ENCODE measurements around the gene GLRX5.
A peak's percentile ranks its signal among the peaks of the same experiment; 100 is the strongest.

Gene GLRX5

GRCh38 chr14:95521001-95521400 lies 13.8 kb upstream of the GLRX5 start:
- H3K27me3 Mint-ChIP-seq, result no peaks in the 10 kb centered on the region
- H3K4me1 Mint-ChIP-seq, result peaks cover 64% of the 10 kb centered on the region
- no peak overlapping the region for H3K4me3 Mint-ChIP-seq
- no peak for ATAC-seq
- H3K9me3 Mint-ChIP-seq, result no peaks in the 10 kb centered on the region
- no peaks in the 10 kb centered on the region for H3K36me3 Mint-ChIP-seq
- no peak overlapping the region for H3K27ac Mint-ChIP-seq

DNA sequence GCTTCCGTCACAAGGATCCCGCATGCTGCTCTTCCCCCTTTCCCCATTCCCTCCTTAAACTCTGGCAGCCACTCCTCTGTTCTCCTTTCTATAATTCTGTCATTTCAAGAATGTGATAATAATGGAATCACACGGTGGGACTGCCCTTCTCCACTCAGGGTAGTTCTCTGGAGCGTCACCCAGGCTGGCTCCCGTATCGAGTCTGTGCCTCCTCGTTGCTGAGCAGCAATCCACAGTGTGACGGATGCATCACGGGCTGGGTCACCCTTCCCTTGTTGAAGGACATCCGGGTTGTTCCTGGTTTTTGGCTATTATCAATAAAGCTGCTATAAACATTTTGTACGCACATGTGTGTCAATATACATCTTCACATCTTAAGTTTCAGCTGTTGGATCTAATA lies 12.7 kb upstream of the GLRX5 start:
- peak overlapping the region; percentile 68 for H3K27ac Mint-ChIP-seq
- ATAC-seq, result no peak
- H3K9me3 Mint-ChIP-seq, result no peaks in the 10 kb centered on the region
- H3K4me1 Mint-ChIP-seq, result peaks cover 64% of the 10 kb centered on the region
- H3K36me3 Mint-ChIP-seq, result no peaks in the 10 kb centered on the region
- no peak overlapping the region for H3K4me3 Mint-ChIP-seq
- H3K27me3 Mint-ChIP-seq, result no peaks in the 10 kb centered on the region

GRCh38 chr14:95522556-95522955 lies 12.3 kb upstream of the GLRX5 start:
- H3K27ac Mint-ChIP-seq, result peak overlapping the region; percentile 68
- peaks cover 64% of the 10 kb centered on the region for H3K4me1 Mint-ChIP-seq
- no peak for ATAC-seq
- no peak overlapping the region for H3K4me3 Mint-ChIP-seq
- H3K27me3 Mint-ChIP-seq, result no peaks in the 10 kb centered on the region
- no peaks in the 10 kb centered on the region for H3K9me3 Mint-ChIP-seq
- no peaks in the 10 kb centered on the region for H3K36me3 Mint-ChIP-seq

- ATAC-seq, result no peak
- peaks cover 58% of the 10 kb centered on the region for H3K4me1 Mint-ChIP-seq
- no peaks in the 10 kb centered on the region for H3K9me3 Mint-ChIP-seq
- H3K4me3 Mint-ChIP-seq, result no peak overlapping the region
- no peaks in the 10 kb centered on the region for H3K36me3 Mint-ChIP-seq
- H3K27ac Mint-ChIP-seq, result peak overlapping the region; percentile 68
- H3K27me3 Mint-ChIP-seq, result no peaks in the 10 kb centered on the region
Observed at GRCh38 chr14:95523051-95523814, 11.6 kb upstream of the GLRX5 start.

- H3K4me3 Mint-ChIP-seq, result no peak overlapping the region
- no peak for ATAC-seq
- no peaks in the 10 kb centered on the region for H3K27me3 Mint-ChIP-seq
- no peaks in the 10 kb centered on the region for H3K36me3 Mint-ChIP-seq
- no peaks in the 10 kb centered on the region for H3K9me3 Mint-ChIP-seq
- H3K27ac Mint-ChIP-seq, result peak overlapping the region; percentile 68
- peaks cover 51% of the 10 kb centered on the region for H3K4me1 Mint-ChIP-seq
Observed at GRCh38 chr14:95523815-95524448, 10.9 kb upstream of the GLRX5 start.

GRCh38 chr14:95524706-95525512 lies 9.9 kb upstream of the GLRX5 start:
- ATAC-seq, result no peak
- Mint-ChIP-seq H3K9me3 (no peaks in the 10 kb centered on the region), H3K36me3 (no peaks in the 10 kb centered on the region), H3K27ac (no peak overlapping the region), H3K4me3 (no peak overlapping the region), H3K4me1 (peaks cover 41% of the 10 kb centered on the region), H3K27me3 (no peaks in the 10 kb centered on the region)

DNA sequence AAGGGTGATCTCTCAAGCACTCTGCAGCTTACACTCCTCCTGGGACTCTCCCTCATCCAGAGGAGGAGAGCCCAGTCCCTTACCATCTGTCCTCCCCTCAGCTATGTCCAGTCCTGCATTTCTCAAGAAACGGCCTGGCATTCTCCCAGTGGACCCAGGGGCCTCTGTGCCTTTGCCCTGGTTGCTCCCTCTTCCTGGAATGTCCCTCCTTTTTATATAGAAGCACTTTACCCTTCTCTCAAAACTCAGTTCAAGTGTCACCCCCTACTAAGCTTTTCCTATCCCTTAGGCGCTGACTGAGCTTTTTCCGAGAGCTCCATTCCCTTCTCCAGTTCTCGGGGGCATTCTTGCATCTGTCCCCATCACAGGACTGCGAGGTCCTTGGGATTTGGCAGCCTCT lies 8.9 kb upstream of the GLRX5 start:
- Mint-ChIP-seq H3K27ac (peak overlapping the region; percentile 8), H3K27me3 (no peaks in the 10 kb centered on the region), H3K36me3 (no peaks in the 10 kb centered on the region), H3K4me3 (no peak overlapping the region), H3K9me3 (no peaks in the 10 kb centered on the region), H3K4me1 (peaks cover 41% of the 10 kb centered on the region)
- ATAC-seq, result no peak

- Mint-ChIP-seq H3K36me3 (peaks cover 4% of the 10 kb centered on the region), H3K27ac (peak overlapping the region; percentile 8), H3K9me3 (no peaks in the 10 kb centered on the region), H3K4me1 (peaks cover 48% of the 10 kb centered on the region), H3K4me3 (no peak overlapping the region), H3K27me3 (no peaks in the 10 kb centered on the region)
- ATAC-seq, result no peak
Observed at GRCh38 chr14:95526483-95527386, 8.1 kb upstream of the GLRX5 start.

DNA sequence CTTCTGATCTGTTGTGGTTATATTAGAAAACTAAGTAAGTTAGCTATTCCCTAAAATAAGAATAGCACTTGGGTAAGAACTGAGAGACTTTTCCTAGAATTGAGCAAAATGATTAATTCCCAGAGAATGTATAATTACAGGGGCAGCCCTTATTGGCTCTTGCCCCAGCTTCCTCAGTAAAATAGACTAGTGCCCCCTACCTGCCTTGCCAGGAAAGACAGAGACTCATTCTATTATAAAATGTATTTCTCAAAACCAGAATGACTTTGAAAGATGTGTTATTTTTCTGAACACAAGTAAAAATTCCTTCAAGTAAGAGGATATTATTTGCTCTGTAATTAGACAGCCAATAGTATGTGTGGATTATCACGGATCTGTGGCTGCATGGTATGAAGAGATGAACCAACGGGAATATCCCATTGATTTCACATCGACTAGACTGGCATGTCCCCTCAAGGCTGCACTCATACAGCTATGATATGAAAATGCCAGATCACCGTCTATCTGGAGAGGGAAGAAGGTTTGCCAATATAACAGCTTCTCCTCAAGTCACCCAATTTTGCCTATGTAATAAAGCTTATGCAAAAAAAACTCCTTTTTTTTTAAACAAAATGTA lies 7.4 kb upstream of the GLRX5 start:
- no peak overlapping the region for H3K27ac Mint-ChIP-seq
- no peaks in the 10 kb centered on the region for H3K9me3 Mint-ChIP-seq
- peaks cover 48% of the 10 kb centered on the region for H3K4me1 Mint-ChIP-seq
- ATAC-seq, result peak; percentile 61
- H3K4me3 Mint-ChIP-seq, result no peak overlapping the region
- H3K36me3 Mint-ChIP-seq, result peaks cover 5% of the 10 kb centered on the region
- no peaks in the 10 kb centered on the region for H3K27me3 Mint-ChIP-seq

DNA sequence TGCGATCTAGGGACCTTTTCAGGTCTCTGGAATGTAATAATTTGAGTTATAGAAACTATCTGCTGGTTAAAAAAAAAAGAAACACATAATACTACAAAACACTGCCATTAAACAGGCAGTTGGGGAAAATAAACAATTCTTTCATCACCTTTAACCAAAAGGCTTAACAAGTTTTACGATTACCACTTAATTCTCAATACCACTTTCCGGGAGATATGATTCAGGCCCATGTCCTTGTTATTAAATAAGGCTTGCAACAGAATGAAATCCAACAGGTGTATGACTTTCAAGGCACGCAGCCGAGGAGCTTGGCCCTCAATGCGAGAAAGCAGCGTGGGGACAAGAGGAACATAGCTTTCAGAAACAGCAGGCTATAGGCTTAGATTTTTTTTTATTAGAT lies 5.6 kb upstream of the GLRX5 start:
- H3K36me3 Mint-ChIP-seq, result peaks cover 5% of the 10 kb centered on the region
- H3K27ac Mint-ChIP-seq, result no peak overlapping the region
- H3K4me1 Mint-ChIP-seq, result peaks cover 50% of the 10 kb centered on the region
- H3K9me3 Mint-ChIP-seq, result no peaks in the 10 kb centered on the region
- no peak for ATAC-seq
- no peaks in the 10 kb centered on the region for H3K27me3 Mint-ChIP-seq
- H3K4me3 Mint-ChIP-seq, result no peak overlapping the region

DNA sequence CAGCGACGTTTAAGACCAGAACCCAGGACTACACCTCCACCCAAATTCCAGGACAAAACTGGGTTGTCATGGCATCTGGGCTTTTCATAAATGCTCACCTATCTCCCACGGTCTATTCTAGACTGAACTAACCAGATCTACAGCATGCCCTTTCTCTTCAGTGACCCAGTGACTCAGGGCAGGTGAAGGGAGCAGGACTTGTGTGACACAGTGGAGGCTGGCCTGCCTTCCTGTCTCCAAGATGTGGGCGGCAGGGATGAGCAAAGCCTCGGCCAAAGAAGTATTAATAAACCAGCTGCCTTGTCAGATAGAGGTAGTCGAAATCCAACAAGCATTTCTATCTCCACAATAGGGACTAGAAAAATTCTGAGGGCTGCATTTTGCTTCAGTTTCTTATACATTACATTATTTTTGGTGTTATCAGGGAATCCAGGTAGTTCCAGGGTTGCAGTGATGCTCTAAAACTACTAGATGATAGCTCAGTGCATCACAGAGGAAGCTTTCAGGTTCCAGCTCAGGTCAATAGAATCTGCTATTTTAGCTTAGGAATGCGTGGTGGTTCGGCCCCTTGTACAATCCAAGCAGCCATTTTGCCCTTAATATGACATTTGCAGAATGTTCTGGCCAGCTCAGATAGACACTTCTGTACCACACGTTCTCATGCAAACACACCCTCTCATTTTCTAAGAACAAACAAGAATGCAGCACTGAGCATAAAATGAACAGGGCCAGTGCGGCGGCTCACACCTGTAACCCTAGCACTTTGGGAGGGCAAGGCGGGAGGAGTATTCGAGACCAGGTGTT lies 4.2 kb upstream of the GLRX5 start:
- H3K36me3 Mint-ChIP-seq, result peaks cover 5% of the 10 kb centered on the region
- peak overlapping the region; percentile 43 for H3K27ac Mint-ChIP-seq
- H3K9me3 Mint-ChIP-seq, result no peaks in the 10 kb centered on the region
- no peak overlapping the region for H3K4me3 Mint-ChIP-seq
- ATAC-seq, result no peak
- H3K27me3 Mint-ChIP-seq, result no peaks in the 10 kb centered on the region
- H3K4me1 Mint-ChIP-seq, result peaks cover 54% of the 10 kb centered on the region

DNA sequence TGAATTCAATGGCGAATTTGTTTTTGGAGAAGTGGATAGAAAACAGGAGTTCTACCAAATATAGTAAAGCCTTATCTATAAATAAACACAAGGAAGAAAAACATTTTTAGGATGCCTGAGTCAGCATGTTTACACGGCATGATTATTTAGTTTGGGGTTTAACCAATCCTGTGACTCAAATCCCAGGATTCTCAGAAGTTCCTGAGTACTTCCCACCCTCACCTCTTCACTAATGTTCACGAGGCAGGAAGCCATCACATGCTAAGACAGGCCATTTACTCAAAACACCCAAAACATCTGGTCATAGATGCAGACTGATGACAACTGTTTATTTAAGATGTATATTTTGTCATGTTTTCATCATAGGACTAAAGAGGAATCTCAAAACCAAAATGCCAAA lies 3.4 kb upstream of the GLRX5 start:
- H3K9me3 Mint-ChIP-seq, result no peaks in the 10 kb centered on the region
- no peak overlapping the region for H3K4me3 Mint-ChIP-seq
- no peak for ATAC-seq

GRCh38 chr14:95531969-95532368 lies 2.9 kb upstream of the GLRX5 start:
- H3K9me3 Mint-ChIP-seq, result no peaks in the 10 kb centered on the region
- H3K27ac Mint-ChIP-seq, result peak overlapping the region; percentile 23
- peaks cover 5% of the 10 kb centered on the region for H3K36me3 Mint-ChIP-seq
- peaks cover 57% of the 10 kb centered on the region for H3K4me1 Mint-ChIP-seq
- ATAC-seq, result no peak
- H3K27me3 Mint-ChIP-seq, result no peaks in the 10 kb centered on the region
- H3K4me3 Mint-ChIP-seq, result peak overlapping the region; percentile 21

More for the DNA sequence above, 3.4 kb upstream of the GLRX5 start:
- peaks cover 5% of the 10 kb centered on the region for H3K36me3 Mint-ChIP-seq
- H3K4me1 Mint-ChIP-seq, result peaks cover 57% of the 10 kb centered on the region
- no peaks in the 10 kb centered on the region for H3K27me3 Mint-ChIP-seq
- peak overlapping the region; percentile 23 for H3K27ac Mint-ChIP-seq

DNA sequence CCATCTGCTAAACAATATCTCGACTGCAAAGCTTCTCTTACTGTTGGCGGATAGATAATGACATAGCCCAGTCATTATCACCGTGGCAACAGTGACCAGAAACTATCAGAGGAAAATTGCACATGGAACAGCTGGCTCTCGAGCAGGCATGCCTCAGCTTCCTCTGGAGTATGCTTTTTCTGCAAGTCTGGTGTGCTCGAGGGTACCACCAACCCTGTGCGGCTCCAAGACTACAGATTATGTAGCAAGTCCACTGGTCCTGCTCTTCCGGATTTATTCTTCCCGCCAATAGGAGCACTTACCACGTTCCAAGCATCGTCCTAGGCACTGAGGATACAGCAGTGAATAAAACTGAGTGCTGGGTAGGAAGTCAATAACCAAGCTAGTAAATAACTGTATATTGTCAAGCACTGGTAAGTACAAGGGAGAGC lies 1.4 kb upstream of the GLRX5 start:
- Mint-ChIP-seq H3K27me3 (no peaks in the 10 kb centered on the region), H3K4me1 (peaks cover 51% of the 10 kb centered on the region), H3K4me3 (peak overlapping the region; percentile 91), H3K9me3 (no peaks in the 10 kb centered on the region), H3K36me3 (peaks cover 5% of the 10 kb centered on the region), H3K27ac (peak overlapping the region; percentile 88)
- ATAC-seq, result no peak

Measured in stimulated activated memory B cell treated with anti-CD40 and anti-IgM and Interleukin-4, amounts not matched to agents 10 μg/mL and 1 μg/mL and 100 μg/mL, for 72 hours (primary cell).